Ishikawa (cell line): ENCODE measurements around the gene B4GALT2.

Experiments
- EP300 ChIP-seq: IDR thresholded peaks from 2 replicates; pipeline ENCODE4 v1.6.1; 2012; ENCODE audit warnings: borderline replicate concordance
- NFIC ChIP-seq: IDR thresholded peaks from 2 replicates; pipeline ENCODE4 v1.6.1; 2012
- ZBTB7A ChIP-seq: IDR thresholded peaks from 2 replicates; pipeline ENCODE4 v1.6.1; 2012; ENCODE audit warnings: low read depth

GRCh38 chr1:44029911-44030604, 51.0 kb downstream of the B4GALT2 start:
- TF ChIP-seq EP300, result no peak
- TF ChIP-seq NFIC, result peak; percentile 23; the same call in 1 of the 2 replicates
- TF ChIP-seq ZBTB7A, result peak; percentile 34
